SK-N-MC (cell line): ENCODE results near the gene CCKAR.

Experiments
- EZH2 ChIP-seq: fragments of 200-600 bp; sonication (generic); IDR thresholded peaks from one replicate; pipeline ENCODE4 v1.6.1; 2017; ENCODE audit warnings: antibody characterized with exemption
- FOXP2 ChIP-seq: optimal IDR thresholded peaks from 2 replicates; pipeline ENCODE3; 2011; ENCODE audit warnings: mild to moderate bottlenecking, moderate library complexity; ENCODE audit not compliant: insufficient read depth; ENCODE audit errors: extremely low read length, control extremely low read depth
- POLR2AphosphoS5 ChIP-seq: IDR thresholded peaks from 2 replicates; pipeline ENCODE4 v1.6.1; 2012; ENCODE audit warnings: mild to moderate bottlenecking, low read depth, low read length, borderline replicate concordance

GRCh38 chr4:26459054-26459755 is 31.1 kb downstream of the CCKAR start:
- TF ChIP-seq EZH2 (no peak), POLR2AphosphoS5 (no peak), FOXP2 (no peak)
